ENCODE results near the gene ZBTB7C. TPM values are rescaled to one million over a fixed set of nuclear protein-coding genes. Genes with fewer than 3 reads are reported as not detected.

Gene ZBTB7C
- total RNA-seq, 6 donors from 2014 or later: 6.1 to 18.1 (median 12.2) TPM

GRCh38 chr18:48161191-48161910, 247.8 kb downstream of the ZBTB7C start:
- Histone ChIP-seq H3K4me1 (peaks cover 23 to 38% (median 27%) of the 10 kb centered on the region in 4 donors), H3K27me3 (no peaks in the 10 kb centered on the region), H3K36me3 (no peaks in the 10 kb centered on the region), H3K27ac (peak overlapping the region; percentile 71 to 91 (median 88)), H3K4me3 (peak overlapping the region; percentile 37 to 75 (median 62)), H3K9me3 (no peaks in the 10 kb centered on the region)
- ATAC-seq (ENCODE audit: low FRiP score in 2 of 2): peak; percentile 91 to 96
- WGBS, 2 donors: 7 to 8% methylated on average over 14 to 18 of the region's 53 CpGs
- peak; percentile 81 to 96 for DNase-seq
- TF ChIP-seq POLR2AphosphoS5 (IDR thresholded peaks at IDR 0.05) (peak; percentile 37 to 51), CTCF (IDR thresholded peaks at IDR 0.05) (no peak), EP300 (IDR thresholded peaks at IDR 0.05) (peak in 1 of 4 donors; percentile 12), POLR2A (IDR thresholded peaks at IDR 0.05) (peak in 3 of 4 donors; percentile 38 to 67 (median 49))

- no peaks in the 10 kb centered on the region for H3K36me3 ChIP-seq
- no peaks in the 10 kb centered on the region for H3K9me3 ChIP-seq
- peak overlapping the region in 3 of 4 donors; percentile 58 to 75 (median 66) for H3K4me3 ChIP-seq
- 57 to 68% methylated on average over 4 of the region's 4 CpGs for WGBS, 2 donors
- H3K4me1 ChIP-seq: peaks cover 20 to 33% (median 24%) of the 10 kb centered on the region in 4 donors
- TF ChIP-seq CTCF (IDR thresholded peaks at IDR 0.05) (no peak), POLR2A (IDR thresholded peaks at IDR 0.05) (no peak), EP300 (IDR thresholded peaks at IDR 0.05) (no peak), POLR2AphosphoS5 (IDR thresholded peaks at IDR 0.05) (no peak)
- peak overlapping the region; percentile 71 to 91 (median 88) for H3K27ac ChIP-seq
- no peaks in the 10 kb centered on the region for H3K27me3 ChIP-seq
- DNase-seq: no peak
- no peak for ATAC-seq (ENCODE audit: low FRiP score in 2 of 2)
Observed at GRCh38 chr18:48160622-48161021, 248.6 kb downstream of the ZBTB7C start.

- 92 to 100% methylated on average over 1 to 7 of the region's 7 CpGs for WGBS, 2 donors
- DNase-seq (no peak), ATAC-seq (ENCODE audit: low FRiP score in 2 of 2) (no peak)
- no peaks in the 10 kb centered on the region for H3K27me3 ChIP-seq
- no peak overlapping the region for H3K4me3 ChIP-seq
- H3K4me1 ChIP-seq: peaks cover 12 to 25% (median 16%) of the 10 kb centered on the region in 4 donors
- no peaks in the 10 kb centered on the region for H3K36me3 ChIP-seq
- H3K27ac ChIP-seq: no peak overlapping the region
- no peaks in the 10 kb centered on the region for H3K9me3 ChIP-seq
- no peak for TF ChIP-seq EP300 (IDR thresholded peaks at IDR 0.05)
- TF ChIP-seq CTCF (IDR thresholded peaks at IDR 0.05): no peak
- TF ChIP-seq POLR2A (IDR thresholded peaks at IDR 0.05): no peak
- no peak for TF ChIP-seq POLR2AphosphoS5 (IDR thresholded peaks at IDR 0.05)
Observed at GRCh38 chr18:48159816-48160215, 249.4 kb downstream of the ZBTB7C start.

- no peak overlapping the region for H3K27ac ChIP-seq
- H3K4me3 ChIP-seq: no peak overlapping the region
- no peaks in the 10 kb centered on the region for H3K36me3 ChIP-seq
- TF ChIP-seq POLR2A (IDR thresholded peaks at IDR 0.05) (no peak), CTCF (IDR thresholded peaks at IDR 0.05) (no peak), POLR2AphosphoS5 (IDR thresholded peaks at IDR 0.05) (no peak), EP300 (IDR thresholded peaks at IDR 0.05) (no peak)
- no peaks in the 10 kb centered on the region for H3K27me3 ChIP-seq
- no peaks in the 10 kb centered on the region for H3K9me3 ChIP-seq
- H3K4me1 ChIP-seq: peaks cover 16 to 25% (median 21%) of the 10 kb centered on the region in 4 donors
- ATAC-seq (ENCODE audit: low FRiP score in 2 of 2): no peak
- 92 to 94% methylated on average over 5 of the region's 5 CpGs for WGBS, 2 donors
- no peak for DNase-seq
Observed at GRCh38 chr18:48158721-48159120, 250.5 kb downstream of the ZBTB7C start.
